WI38 (cell line): Measurements from ENCODE around the gene OSER1.

Experiments used
- H3K4me3 ChIP-seq: 2 replicates; pipeline ENCODE4 v1.5.1; 2011; ENCODE audit warnings: low read depth, mild to moderate bottlenecking, control low read depth, low read length
- CTCF ChIP-seq: IDR thresholded peaks from 2 replicates; pipeline ENCODE4 v1.5.1; 2012; ENCODE audit warnings: low read depth, mild to moderate bottlenecking, control low read depth, low read length

Gene OSER1

GRCh38 chr20:44182135-44182765 lies 28.3 kb downstream of the OSER1 start:
- TF ChIP-seq CTCF, result no peak
- H3K4me3 ChIP-seq, result no peak overlapping the region

GRCh38 chr20:44181611-44182010 lies 29.0 kb downstream of the OSER1 start:
- no peak for TF ChIP-seq CTCF
- no peak overlapping the region for H3K4me3 ChIP-seq

- H3K4me3 ChIP-seq, result peak overlapping the region; percentile 22; the same call in 1 of the 2 replicates
These were observed 29.8 kb downstream of the OSER1 start for GRCh38 chr20:44180814-44181213.

GRCh38 chr20:44176833-44177534 lies 33.6 kb downstream of the OSER1 start:
- no peak overlapping the region for H3K4me3 ChIP-seq
- TF ChIP-seq CTCF, result no peak

More at GRCh38 chr20:44180814-44181213, 29.8 kb downstream of the OSER1 start:
- TF ChIP-seq CTCF, result no peak

- H3K4me3 ChIP-seq, result no peak overlapping the region
- no peak for TF ChIP-seq CTCF
These were observed 35.4 kb downstream of the OSER1 start for GRCh38 chr20:44174996-44175765.

GRCh38 chr20:44173846-44174245 lies 36.7 kb downstream of the OSER1 start:
- no peak overlapping the region for H3K4me3 ChIP-seq
- TF ChIP-seq CTCF, result no peak

- TF ChIP-seq CTCF, result no peak
- no peak overlapping the region for H3K4me3 ChIP-seq
These were observed 37.5 kb downstream of the OSER1 start for GRCh38 chr20:44173116-44173515.
